Right lobe of liver (tissue), 6 donors: ENCODE results near the gene ITPK1. TPM values are rescaled to one million over a fixed set of nuclear protein-coding genes. Genes with fewer than 3 reads are reported as not detected.

Experiments
- ATAC-seq, 4 donors: fragments of 200-7000 bp; cut with Tn5 transposase; one replicate each; pipeline ENCODE4 v1.9.1; 2020; ENCODE audit warnings: mild to moderate bottlenecking in 4 of 4, moderate library complexity in 4 of 4
- DNase-seq, 3 donors: peaks; one replicate each; pipeline ENCODE4 v3.0.0-alpha.2; 2020
- H3K27ac ChIP-seq, 3 donors: fragments of 200-600 bp; one replicate each; pipeline ENCODE4 v1.8.0; 2022
- H3K27me3 ChIP-seq, 2 donors: fragments of 200-600 bp; one replicate each; pipeline ENCODE4 v1.8.0; 2022
- H3K36me3 ChIP-seq, 4 donors: fragments of 200-600 bp; sonication (generic) in 1 of 4; one replicate each; pipeline versions ENCODE4 v1.5.1 to v1.8.0; 2017 to 2022; ENCODE audit warnings: control low read depth in 1 of 4
- H3K4me1 ChIP-seq, 4 donors: fragments of 200-600 bp; sonication (generic) in 1 of 4; one replicate each; pipeline versions ENCODE4 v1.5.1 to v1.8.0; 2017 to 2022; ENCODE audit warnings: control low read depth in 1 of 4
- H3K4me3 ChIP-seq, 3 donors: fragments of 200-600 bp; one replicate each; pipeline ENCODE4 v1.8.0; 2022
- H3K9me3 ChIP-seq, 4 donors: fragments of 200-600 bp; sonication (generic) in 1 of 4; one replicate each; pipeline versions ENCODE4 v1.5.1 to v1.8.0; 2017 to 2022; ENCODE audit warnings: control low read depth in 1 of 4
- CTCF ChIP-seq, 4 donors: fragments of 200-600 bp in 3 of 4; fragments of 450-650 bp in 1 of 4; IDR thresholded peaks; one replicate each; pipeline versions ENCODE4 v1.5.1 to v1.8.0; 2016 to 2022; ENCODE audit warnings: antibody characterized with exemption in 4 of 4, mild to moderate bottlenecking in 2 of 4
- POLR2A ChIP-seq: fragments of 450-650 bp; IDR thresholded peaks from one replicate; pipeline ENCODE4 v1.6.1; 2017; ENCODE audit warnings: antibody characterized with exemption, mild to moderate bottlenecking
- WGBS: methylation state at CpG from one replicate; pipeline ENCODE4 v1.1.6; 2018; ENCODE audit warnings: low coverage, low lambda C conversion rate; ENCODE audit not compliant: insufficient coverage; ENCODE audit errors: missing lambda C conversion rate; 5-methylcytosine and 5-hydroxymethylcytosine counted together
- intact Hi-C, 2 donors: fragments of 100-400 bp; cut with DNase I; formaldehyde crosslinking; loops; one replicate each; pipeline versions ENCODE4 v1.11.2 to v1.14.1; 2022
- total RNA-seq, 6 experiments: library from RNA; depleted of rRNA in 2 of 6; stranded (reverse); fragments of >200 nt in 2 of 6; fragmentation: NEBNext Ultra II Directional in 3 of 6; extraction: Animal tissue kit (Norgen Biotek cat#: 25700) in 3 of 6; gene quantifications; one replicate each; pipeline versions ENCODE4 v1.1.0 to v1.2.4, GENCODE V29; 2016 to 2023
- donor health status: DM: no; HTN: yes; CAD: no.
- donor health status: DM: no; HTN: no; CAD: no.
- donor health status: DM: no; HTN: no; CAD: no.
- donor health status: DM: no; HTN: yes; CAD: no.
- donor health status: DM: no; HTN: yes; CAD: no.

Gene ITPK1
- total RNA-seq, 6 experiments from 2014 or later = 28.4 to 61.0 (median 40.0) TPM

- no peaks in the 10 kb centered on the region for H3K36me3 ChIP-seq
- TF ChIP-seq POLR2A (no peak), CTCF (IDR thresholded peaks at IDR 0.05) (no peak)
- WGBS = 83% methylated on average over 5 of the region's 7 CpGs
- no peak overlapping the region for H3K4me3 ChIP-seq
- H3K27me3 ChIP-seq = no peaks in the 10 kb centered on the region
- H3K9me3 ChIP-seq = no peaks in the 10 kb centered on the region
- DNase-seq (no peak), ATAC-seq (peak in 1 of 4 donors; percentile 46)
- peaks cover 0 to 25% (median 10%) of the 10 kb centered on the region in 4 donors for H3K4me1 ChIP-seq
- intact Hi-C loops = no loop called here
- H3K27ac ChIP-seq = peak overlapping the region in 2 of 3 donors; percentile 2 to 59
Measured at GRCh38 chr14:93044121-93044520, 71.6 kb downstream of the ITPK1 start.

GRCh38 chr14:93042968-93043940 is 72.5 kb downstream of the ITPK1 start:
- TF ChIP-seq CTCF (IDR thresholded peaks at IDR 0.05) = no peak
- TF ChIP-seq POLR2A = no peak
- no peaks in the 10 kb centered on the region for H3K9me3 ChIP-seq
- peak overlapping the region in 2 of 3 donors; percentile 2 to 59 for H3K27ac ChIP-seq
- H3K36me3 ChIP-seq = no peaks in the 10 kb centered on the region
- H3K4me1 ChIP-seq = peaks cover 0 to 25% (median 10%) of the 10 kb centered on the region in 4 donors
- DNase-seq = peak; percentile 80 to 87 (median 85)
- no peaks in the 10 kb centered on the region for H3K27me3 ChIP-seq
- no peak overlapping the region for H3K4me3 ChIP-seq
- intact Hi-C loops = no loop called here
- peak; percentile 89 to 94 (median 90) for ATAC-seq
- WGBS = 47% methylated on average over 8 of the region's 13 CpGs

GRCh38 chr14:93041830-93042229 is 73.9 kb downstream of the ITPK1 start:
- Histone ChIP-seq H3K4me1 (peaks cover 0 to 20% (median 9%) of the 10 kb centered on the region in 4 donors), H3K27me3 (no peaks in the 10 kb centered on the region), H3K36me3 (no peaks in the 10 kb centered on the region), H3K9me3 (no peaks in the 10 kb centered on the region), H3K27ac (no peak overlapping the region), H3K4me3 (no peak overlapping the region)
- WGBS = 60% methylated on average over 1 of the region's 3 CpGs
- intact Hi-C loops = no loop called here
- no peak for TF ChIP-seq CTCF (IDR thresholded peaks at IDR 0.05)
- no peak for TF ChIP-seq POLR2A
- ATAC-seq (no peak), DNase-seq (no peak)

GRCh38 chr14:93040982-93041381 is 74.7 kb downstream of the ITPK1 start:
- WGBS = 63% methylated on average over 2 of the region's 5 CpGs
- ATAC-seq (no peak), DNase-seq (no peak)
- H3K4me1 ChIP-seq = peaks cover 0 to 20% (median 8%) of the 10 kb centered on the region in 4 donors
- no peaks in the 10 kb centered on the region for H3K27me3 ChIP-seq
- H3K4me3 ChIP-seq = no peak overlapping the region
- intact Hi-C loops = no loop called here
- TF ChIP-seq POLR2A (no peak), CTCF (IDR thresholded peaks at IDR 0.05) (no peak)
- H3K27ac ChIP-seq = no peak overlapping the region
- no peaks in the 10 kb centered on the region for H3K9me3 ChIP-seq
- no peaks in the 10 kb centered on the region for H3K36me3 ChIP-seq
